ENCODE results near the gene LGALS4.
A peak's percentile ranks its signal among the peaks of the same experiment; 100 is the strongest.

LGALS4 gene

GRCh38 chr19:38849147-38849859, 36.6 kb upstream of the LGALS4 start:
- peak overlapping the region; percentile 50 to 69 for H3K4me3 ChIP-seq (replicated peaks in 1 of 2; ENCODE audit: low read depth in 2 of 2, low read length in 2 of 2)
- TF ChIP-seq, protein P1, sequence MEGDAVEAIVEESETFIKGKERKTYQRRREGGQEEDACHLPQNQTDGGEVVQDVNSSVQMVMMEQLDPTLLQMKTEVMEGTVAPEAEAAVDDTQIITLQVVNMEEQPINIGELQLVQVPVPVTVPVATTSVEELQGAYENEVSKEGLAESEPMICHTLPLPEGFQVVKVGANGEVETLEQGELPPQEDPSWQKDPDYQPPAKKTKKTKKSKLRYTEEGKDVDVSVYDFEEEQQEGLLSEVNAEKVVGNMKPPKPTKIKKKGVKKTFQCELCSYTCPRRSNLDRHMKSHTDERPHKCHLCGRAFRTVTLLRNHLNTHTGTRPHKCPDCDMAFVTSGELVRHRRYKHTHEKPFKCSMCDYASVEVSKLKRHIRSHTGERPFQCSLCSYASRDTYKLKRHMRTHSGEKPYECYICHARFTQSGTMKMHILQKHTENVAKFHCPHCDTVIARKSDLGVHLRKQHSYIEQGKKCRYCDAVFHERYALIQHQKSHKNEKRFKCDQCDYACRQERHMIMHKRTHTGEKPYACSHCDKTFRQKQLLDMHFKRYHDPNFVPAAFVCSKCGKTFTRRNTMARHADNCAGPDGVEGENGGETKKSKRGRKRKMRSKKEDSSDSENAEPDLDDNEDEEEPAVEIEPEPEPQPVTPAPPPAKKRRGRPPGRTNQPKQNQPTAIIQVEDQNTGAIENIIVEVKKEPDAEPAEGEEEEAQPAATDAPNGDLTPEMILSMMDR (IDR thresholded peaks at IDR 0.05; ENCODE audit: low read depth, low read length), result no peak
- peak; percentile 96 to 97 for DNase-seq (ENCODE audit: low read depth in 2 of 2)

- TF ChIP-seq, protein P1 (IDR thresholded peaks at IDR 0.05; ENCODE audit: low read depth, low read length), result no peak
- no peak for DNase-seq (ENCODE audit: low read depth in 2 of 2)
- peak overlapping the region; percentile 50 to 69 for H3K4me3 ChIP-seq (replicated peaks in 1 of 2; ENCODE audit: low read depth in 2 of 2, low read length in 2 of 2)
These were observed 35.8 kb upstream of the LGALS4 start for GRCh38 chr19:38848299-38849146.

DNA sequence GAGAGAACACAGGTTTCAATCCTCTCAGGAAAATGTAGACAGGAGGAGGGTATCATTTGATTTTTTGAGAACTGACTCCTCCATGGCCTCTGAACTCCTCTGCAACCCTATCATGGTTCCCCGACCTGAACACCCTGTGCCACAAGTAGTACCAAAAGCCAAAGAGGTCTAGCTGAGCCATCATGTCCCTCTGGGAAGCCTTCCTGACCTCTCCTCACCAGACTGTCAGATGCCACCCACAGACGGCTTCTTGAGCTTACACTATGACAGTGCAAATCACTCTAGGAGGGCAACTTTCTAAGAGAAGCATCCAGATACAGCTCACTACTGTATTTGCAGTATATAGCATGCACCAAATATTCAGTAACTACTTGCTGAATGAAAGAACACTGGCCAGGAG, 33.4 kb upstream of the LGALS4 start:
- no peak for DNase-seq (ENCODE audit: low read depth in 2 of 2)
- H3K4me3 ChIP-seq (replicated peaks in 1 of 2; ENCODE audit: low read depth in 2 of 2, low read length in 2 of 2), result no peak overlapping the region
- TF ChIP-seq, protein P1 (IDR thresholded peaks at IDR 0.05; ENCODE audit: low read depth, low read length), result no peak

DNA sequence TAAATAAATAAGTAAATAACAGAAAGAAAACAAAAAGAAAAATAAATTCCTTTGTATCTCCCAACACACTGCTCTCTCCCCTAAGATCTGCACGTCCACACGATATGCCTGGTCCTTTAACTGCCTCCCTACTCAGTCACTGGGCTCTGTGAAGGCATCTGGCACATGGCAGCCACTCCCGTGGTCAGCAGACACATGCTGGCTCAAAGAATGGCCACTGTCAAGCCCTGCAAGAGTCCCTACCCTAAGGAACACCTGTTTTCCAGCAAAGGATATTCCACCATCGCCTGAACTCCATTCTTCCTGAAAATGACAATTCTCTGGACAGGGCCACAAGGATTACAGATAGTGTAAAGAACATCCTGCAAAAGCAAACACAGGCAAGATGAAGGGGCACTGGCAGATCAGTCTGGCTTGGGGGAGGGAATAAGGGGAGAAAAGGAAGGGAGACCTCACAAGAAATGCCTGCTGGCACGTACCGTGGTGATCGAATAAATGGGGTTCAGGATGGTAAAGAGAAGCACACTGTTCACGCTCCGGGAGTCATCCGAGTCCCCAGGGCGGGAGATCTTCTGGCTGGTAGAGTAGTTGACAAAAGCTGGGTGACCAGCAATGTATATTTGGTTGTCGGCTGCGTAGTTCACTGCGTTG, 32.8 kb upstream of the LGALS4 start:
- TF ChIP-seq, protein P1 (IDR thresholded peaks at IDR 0.05; ENCODE audit: low read depth, low read length), result no peak
- no peak overlapping the region for H3K4me3 ChIP-seq (replicated peaks in 1 of 2; ENCODE audit: low read depth in 2 of 2, low read length in 2 of 2)
- DNase-seq (ENCODE audit: low read depth in 2 of 2), result no peak

- TF ChIP-seq, protein P1 (IDR thresholded peaks at IDR 0.05; ENCODE audit: low read depth, low read length), result no peak
- H3K4me3 ChIP-seq (replicated peaks in 1 of 2; ENCODE audit: low read depth in 2 of 2, low read length in 2 of 2), result no peak overlapping the region
- DNase-seq (ENCODE audit: low read depth in 2 of 2), result no peak
These were observed 31.4 kb upstream of the LGALS4 start for GRCh38 chr19:38844093-38844686.

- TF ChIP-seq, protein P1 (IDR thresholded peaks at IDR 0.05; ENCODE audit: low read depth, low read length), result no peak
- no peak overlapping the region for H3K4me3 ChIP-seq (replicated peaks in 1 of 2; ENCODE audit: low read depth in 2 of 2, low read length in 2 of 2)
- no peak for DNase-seq (ENCODE audit: low read depth in 2 of 2)
These were observed 30.5 kb upstream of the LGALS4 start for GRCh38 chr19:38843175-38843758.
